Activated effector memory CD4-positive, alpha-beta T cell treated with Interleukin-2 at 50 U/mL for 16 hours (primary cell): ENCODE measurements around the gene HS6ST1.

Experiments used
- DNase-seq: peaks from one replicate; pipeline ENCODE4 v3.0.0-alpha.2; 2020

The HS6ST1 gene

GRCh38 chr2:128310094-128310716 is 8.5 kb downstream of the HS6ST1 start:
- DNase-seq = no peak

GRCh38 chr2:128309280-128310093 is 9.2 kb downstream of the HS6ST1 start:
- no peak for DNase-seq

GRCh38 chr2:128308889-128309279 is 9.8 kb downstream of the HS6ST1 start:
- DNase-seq = no peak

- no peak for DNase-seq
Measured at GRCh38 chr2:128308284-128308731, 10.4 kb downstream of the HS6ST1 start.

- no peak for DNase-seq
Measured at GRCh38 chr2:128307595-128307994, 11.1 kb downstream of the HS6ST1 start.

GRCh38 chr2:128306931-128307460 is 11.7 kb downstream of the HS6ST1 start:
- no peak for DNase-seq

GRCh38 chr2:128306081-128306930 is 12.4 kb downstream of the HS6ST1 start:
- no peak for DNase-seq

- DNase-seq = no peak
Measured at GRCh38 chr2:128305555-128306080, 13.1 kb downstream of the HS6ST1 start.

GRCh38 chr2:128304715-128305554 is 13.7 kb downstream of the HS6ST1 start:
- DNase-seq = no peak

GRCh38 chr2:128304330-128304714 is 14.3 kb downstream of the HS6ST1 start:
- no peak for DNase-seq

GRCh38 chr2:128303911-128304310 is 14.8 kb downstream of the HS6ST1 start:
- no peak for DNase-seq

GRCh38 chr2:128303095-128303791 is 15.4 kb downstream of the HS6ST1 start:
- no peak for DNase-seq

GRCh38 chr2:128302744-128303067 is 16.0 kb downstream of the HS6ST1 start:
- no peak for DNase-seq

- DNase-seq = no peak
Measured at GRCh38 chr2:128302011-128302743, 16.5 kb downstream of the HS6ST1 start.

- no peak for DNase-seq
Measured at GRCh38 chr2:128301501-128301966, 17.1 kb downstream of the HS6ST1 start.

- DNase-seq = no peak
Measured at GRCh38 chr2:128301021-128301420, 17.6 kb downstream of the HS6ST1 start.

- no peak for DNase-seq
Measured at GRCh38 chr2:128300151-128301020, 18.3 kb downstream of the HS6ST1 start.

GRCh38 chr2:128299628-128300027 is 19.0 kb downstream of the HS6ST1 start:
- DNase-seq = no peak

- DNase-seq = no peak
Measured at GRCh38 chr2:128298846-128299507, 19.7 kb downstream of the HS6ST1 start.
